ENCODE results near the gene PCGF5. TPM values are rescaled to one million over a fixed set of nuclear protein-coding genes. Genes with fewer than 3 reads are reported as not detected.

PCGF5 gene
- total and polyA plus RNA-seq, 2 of the 8 experiments (the other 6 are each of a cell fraction or from before 2014, with no cell fraction given) = 5.8 to 8.4 TPM

GRCh38 chr10:91171485-91171884 lies 49.0 kb upstream of the PCGF5 start:
- no peaks in the 10 kb centered on the region for H3K23me2 ChIP-seq (ENCODE audit: low read depth, low read length)
- no peaks in the 10 kb centered on the region for H3K9me3 ChIP-seq (ENCODE audit: insufficient read depth in 2 of 2, low read depth in 1 of 2, low read length in 1 of 2)
- no peaks in the 10 kb centered on the region for H4K20me1 ChIP-seq (replicated peaks in 1 of 2; ENCODE audit: control insufficient read depth in 1 of 2, insufficient read depth in 2 of 2, low read length in 2 of 2)
- H4K91ac ChIP-seq (replicated peaks; ENCODE audit: insufficient read length, low read length) = no peak overlapping the region
- CTCF ChIA-PET (ENCODE audit: partially characterized antibody) = no interaction called here
- H3K79me1 ChIP-seq (ENCODE audit: low read depth, low read length) = no peaks in the 10 kb centered on the region
- H2BK120ac ChIP-seq (replicated peaks; ENCODE audit: low read depth, low read length) = no peak overlapping the region
- H3K4me2 ChIP-seq (ENCODE audit: insufficient read depth in 1 of 2, low read depth in 2 of 2, low read length in 2 of 2) = no peak overlapping the region
- no peak overlapping the region for H2BK20ac ChIP-seq (ENCODE audit: low read length)
- no peak overlapping the region for H3K14ac ChIP-seq (ENCODE audit: insufficient read length)
- H3K36me3 ChIP-seq (ENCODE audit: control insufficient read depth in 2 of 4, insufficient read depth in 4 of 4, low read length in 3 of 4) = no peaks in the 10 kb centered on the region
- no peak overlapping the region for H2BK15ac ChIP-seq (ENCODE audit: low read length)
- POLR2A ChIA-PET (ENCODE audit: partially characterized antibody) = interaction anchor here (0.9 kb wide), 1 partner anchor 8 kb away, joined by 3 read pairs; no protein-coding TSS in a partner anchor
- 89% methylated on average over 3 of the region's 3 CpGs; no CpG with 5 or more reads in 1 of the 2 experiments for WGBS, 2 experiments (ENCODE audit: extremely low coverage in 1 of 2, insufficient coverage in 1 of 2, insufficient read length in 1 of 2, insufficient replicate concordance in 2 of 2, low coverage in 1 of 2, low lambda C conversion rate in 2 of 2, missing lambda C conversion rate in 1 of 2)
- no peak overlapping the region for H3K4ac ChIP-seq (replicated peaks; ENCODE audit: insufficient read length, low read depth, low read length)
- no peak overlapping the region for H3K18ac ChIP-seq (ENCODE audit: extremely low read depth, low read length)
- peaks cover 0 to 8% (median 3%) of the 10 kb centered on the region in 4 experiments; a peak in 4 of 7 replicates for H3K27me3 ChIP-seq (replicated peaks in 1 of 4; ENCODE audit: control insufficient read depth in 3 of 4, extremely low read depth in 1 of 4, insufficient read depth in 3 of 4, low read length in 3 of 4)
- no peak overlapping the region for H3K9ac ChIP-seq (replicated peaks in 1 of 4; ENCODE audit: extremely low read depth in 1 of 4, low read depth in 3 of 4, low read length in 3 of 4)
- no peak overlapping the region for H3K56ac ChIP-seq (replicated peaks; ENCODE audit: insufficient read length, low read depth, low read length)
- H2AFZ ChIP-seq (ENCODE audit: low read length) = no peak overlapping the region
- no peak overlapping the region for H3K27ac ChIP-seq (ENCODE audit: low read depth, low read length)
- no peak overlapping the region for H3K23ac ChIP-seq (ENCODE audit: insufficient read length)
- H3K79me2 ChIP-seq (ENCODE audit: control insufficient read depth in 1 of 2, insufficient read depth in 2 of 2, low read length in 2 of 2) = no peaks in the 10 kb centered on the region
- no peak for DNase-seq (ENCODE audit: low read depth in 1 of 2, low spot score in 2 of 2)
- H2BK12ac ChIP-seq (ENCODE audit: low read depth, low read length) = no peak overlapping the region
- H3K4me3 ChIP-seq (ENCODE audit: extremely low read depth in 1 of 4, insufficient read depth in 2 of 4, low read depth in 3 of 4, low read length in 4 of 4) = no peak overlapping the region
- H4K5ac ChIP-seq (ENCODE audit: insufficient read length, low read depth, low read length) = no peak overlapping the region
- no peak overlapping the region for H2BK5ac ChIP-seq (ENCODE audit: low read depth, low read length)
- no peak overlapping the region for H4K8ac ChIP-seq (ENCODE audit: extremely low read depth, insufficient read depth, low read length)
- no peaks in the 10 kb centered on the region for H3K4me1 ChIP-seq (replicated peaks in 1 of 4; ENCODE audit: control insufficient read depth in 3 of 4, insufficient read depth in 4 of 4, low read length in 3 of 4)
- H2AK5ac ChIP-seq (ENCODE audit: low read depth, low read length) = no peak overlapping the region
- FAIRE-seq = no peak
- no peak for TF ChIP-seq FOSL1 (IDR thresholded peaks at IDR 0.05; ENCODE audit: insufficient read depth, low read depth, low read length)
- no peak for TF ChIP-seq CBX5 (IDR thresholded peaks at IDR 0.05; ENCODE audit: low read depth, low read length)
